PC-9 (cell line): ENCODE results near the gene ZNF804A. TPM values are rescaled to one million over a fixed set of nuclear protein-coding genes. Genes with fewer than 3 reads are reported as not detected.

Experiments
- BruUV-seq: library from RNA; stranded (reverse); fragments of 400-500 nt; replicated peaks from 2 replicates; lab custom pipeline; 2021; lab: Mats Ljungman, UMichigan
- CTCF ChIA-PET: fragments of 300-600 bp; sonication (Branson Sonifier 250); formaldehyde crosslinking; loops from one replicate; lab custom pipeline; 2022; ENCODE audit warnings: antibody characterized with exemption; lab: Charles Lee
- POLR2A ChIA-PET: fragments of 300-600 bp; sonication (Branson Sonifier 250); formaldehyde crosslinking; loops from one replicate; lab custom pipeline; 2022; ENCODE audit warnings: antibody characterized with exemption; ENCODE audit not compliant: unreplicated experiment; lab: Charles Lee
- DNase-seq, 2 experiments: peaks; one replicate each; pipeline versions ENCODE4 v3.0.0 to v3.0.0-alpha.2; 2015 to 2022; ENCODE audit warnings: mixed read lengths in 1 of 2
- H2AFZ ChIP-seq: fragments of 200-600 bp; sonication (generic); 2 replicates; pipeline ENCODE4 v1.8.1; 2017; ENCODE audit warnings: antibody characterized with exemption
- H3F3A ChIP-seq: fragments of 200-600 bp; sonication (generic); 2 replicates; pipeline ENCODE4 v1.8.1; 2017; ENCODE audit warnings: antibody characterized with exemption, mild to moderate bottlenecking, low read depth; ENCODE audit not compliant: insufficient read depth
- H3K27ac ChIP-seq: fragments of 200-600 bp; sonication (generic); 2 replicates; pipeline ENCODE4 v1.6.1; 2016; ENCODE audit warnings: mixed run types
- H3K27me3 ChIP-seq: fragments of 200-600 bp; sonication (generic); 2 replicates; pipeline ENCODE4 v1.6.1; 2016; ENCODE audit warnings: low read depth, mixed run types; ENCODE audit not compliant: insufficient read depth
- H3K36me3 ChIP-seq: fragments of 200-600 bp; sonication (generic); 2 replicates; pipeline ENCODE4 v1.6.1; 2016; ENCODE audit warnings: low read depth, mixed run types
- H3K4me1 ChIP-seq: fragments of 200-600 bp; sonication (generic); replicated peaks from 2 replicates; pipeline ENCODE4 v1.6.1; 2016; ENCODE audit warnings: mixed run types; ENCODE audit not compliant: insufficient read depth
- H3K4me2 ChIP-seq: fragments of 200-600 bp; sonication (generic); 2 replicates; pipeline ENCODE4 v1.6.1; 2017; ENCODE audit warnings: mixed run types
- H3K4me3 ChIP-seq: fragments of 200-600 bp; sonication (generic); 2 replicates; pipeline ENCODE4 v1.6.1; 2016; ENCODE audit warnings: mixed run types
- H3K79me2 ChIP-seq: fragments of 200-600 bp; sonication (generic); 2 replicates; pipeline ENCODE4 v1.6.1; 2017; ENCODE audit warnings: low read depth, mixed run types
- H3K9me2 ChIP-seq: fragments of 200-600 bp; sonication (generic); 2 replicates; pipeline ENCODE4 v1.8.1; 2017; ENCODE audit warnings: mild to moderate bottlenecking; ENCODE audit not compliant: insufficient read depth
- H3K9me3 ChIP-seq: fragments of 200-600 bp; sonication (generic); 2 replicates; pipeline ENCODE4 v1.8.1; 2016; ENCODE audit warnings: low read depth; ENCODE audit not compliant: insufficient read depth
- H4K20me1 ChIP-seq: fragments of 200-600 bp; sonication (generic); 2 replicates; pipeline ENCODE4 v1.8.1; 2017; ENCODE audit not compliant: insufficient read depth
- EZH2 ChIP-seq: fragments of 200-600 bp; sonication (generic); IDR thresholded peaks from 2 replicates; pipeline ENCODE4 v1.8.0; 2017; ENCODE audit warnings: antibody characterized with exemption, low read depth
- intact Hi-C: fragments of 100-400 bp; cut with micrococcal nuclease; formaldehyde crosslinking; loops from one replicate; pipeline ENCODE4 v1.10.0; 2022; ENCODE audit not compliant: unreplicated experiment
- total RNA-seq: library from RNA; stranded (reverse); gene quantifications from 2 replicates; pipeline ENCODE4 v1.2.3, GENCODE V29; 2021
- TF ChIP-seq, protein P1 (sequence below): fragments of 200-600 bp; sonication (generic); conservative IDR thresholded peaks from 2 replicates; pipeline ENCODE4 v1.6.1; 2017; ENCODE audit warnings: mixed run types, antibody characterized with exemption, mild to moderate bottlenecking, moderate library complexity

The ZNF804A gene
- total RNA-seq, 1 experiment from 2014 or later = not detected

DNA sequence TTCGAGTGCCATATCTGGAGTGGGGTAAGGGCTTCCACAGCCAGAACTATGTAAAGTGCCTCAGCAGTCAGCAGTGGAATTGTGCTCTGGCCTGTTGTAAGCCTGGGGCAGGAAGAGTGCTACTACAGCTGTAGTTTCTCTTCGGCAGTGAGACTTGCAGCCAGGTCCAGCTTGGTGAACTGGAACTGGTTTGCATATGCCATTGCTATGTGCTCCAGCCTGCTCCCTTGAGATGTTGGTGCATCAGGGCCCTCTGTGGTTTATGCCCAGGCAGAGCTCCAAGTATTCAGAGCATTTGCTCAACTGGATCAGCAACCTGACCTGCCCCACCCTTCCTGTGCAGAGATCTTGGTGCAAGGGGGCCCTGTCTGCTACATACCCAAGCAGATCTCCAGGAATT is 47.8 kb downstream of the ZNF804A start:
- Histone ChIP-seq H3K27me3 (no peaks in the 10 kb centered on the region), H3K9me3 (no peaks in the 10 kb centered on the region), H3K79me2 (no peaks in the 10 kb centered on the region), H4K20me1 (no peaks in the 10 kb centered on the region), H3K36me3 (no peaks in the 10 kb centered on the region), H3F3A (no peaks in the 10 kb centered on the region), H3K4me1 (no peaks in the 10 kb centered on the region), H3K27ac (no peak overlapping the region), H3K4me3 (no peak overlapping the region), H3K4me2 (peak overlapping the region; percentile 34), H3K9me2 (no peaks in the 10 kb centered on the region), H2AFZ (no peak overlapping the region)
- intact Hi-C loops = no loop called here
- CTCF ChIA-PET = no interaction called here
- BruUV-seq = no TSS peak
- DNase-seq = peak in 1 of 2 experiments; percentile 70
- POLR2A ChIA-PET = no interaction called here
- TF ChIP-seq, protein P1, sequence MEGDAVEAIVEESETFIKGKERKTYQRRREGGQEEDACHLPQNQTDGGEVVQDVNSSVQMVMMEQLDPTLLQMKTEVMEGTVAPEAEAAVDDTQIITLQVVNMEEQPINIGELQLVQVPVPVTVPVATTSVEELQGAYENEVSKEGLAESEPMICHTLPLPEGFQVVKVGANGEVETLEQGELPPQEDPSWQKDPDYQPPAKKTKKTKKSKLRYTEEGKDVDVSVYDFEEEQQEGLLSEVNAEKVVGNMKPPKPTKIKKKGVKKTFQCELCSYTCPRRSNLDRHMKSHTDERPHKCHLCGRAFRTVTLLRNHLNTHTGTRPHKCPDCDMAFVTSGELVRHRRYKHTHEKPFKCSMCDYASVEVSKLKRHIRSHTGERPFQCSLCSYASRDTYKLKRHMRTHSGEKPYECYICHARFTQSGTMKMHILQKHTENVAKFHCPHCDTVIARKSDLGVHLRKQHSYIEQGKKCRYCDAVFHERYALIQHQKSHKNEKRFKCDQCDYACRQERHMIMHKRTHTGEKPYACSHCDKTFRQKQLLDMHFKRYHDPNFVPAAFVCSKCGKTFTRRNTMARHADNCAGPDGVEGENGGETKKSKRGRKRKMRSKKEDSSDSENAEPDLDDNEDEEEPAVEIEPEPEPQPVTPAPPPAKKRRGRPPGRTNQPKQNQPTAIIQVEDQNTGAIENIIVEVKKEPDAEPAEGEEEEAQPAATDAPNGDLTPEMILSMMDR = no peak
- no peak for TF ChIP-seq EZH2

DNA sequence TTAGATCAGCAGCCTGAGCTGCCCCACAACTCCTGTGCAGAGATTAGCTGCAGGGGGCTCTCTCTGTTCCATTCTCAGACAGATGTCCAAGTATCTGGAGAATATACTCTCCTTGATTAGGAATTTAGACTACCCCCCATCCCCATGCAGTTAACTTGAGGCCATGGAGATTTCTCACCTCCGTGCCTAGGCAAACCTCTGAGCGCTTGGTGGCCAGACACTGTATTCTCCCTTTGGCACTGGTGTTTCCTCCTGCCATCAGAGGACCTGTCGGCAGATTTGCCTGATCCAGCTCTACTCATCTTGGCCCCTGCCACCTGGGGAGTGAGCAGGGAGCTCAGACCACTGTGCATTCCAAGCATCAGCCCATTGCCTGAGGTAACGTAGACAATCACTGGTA is 48.3 kb downstream of the ZNF804A start:
- Histone ChIP-seq H3K27ac (no peak overlapping the region), H3K9me2 (no peaks in the 10 kb centered on the region), H3K4me2 (no peak overlapping the region), H3K36me3 (no peaks in the 10 kb centered on the region), H3F3A (no peaks in the 10 kb centered on the region), H3K9me3 (no peaks in the 10 kb centered on the region), H4K20me1 (no peaks in the 10 kb centered on the region), H3K4me1 (no peaks in the 10 kb centered on the region), H2AFZ (no peak overlapping the region), H3K27me3 (no peaks in the 10 kb centered on the region), H3K79me2 (no peaks in the 10 kb centered on the region), H3K4me3 (no peak overlapping the region)
- BruUV-seq = no TSS peak
- no peak for TF ChIP-seq EZH2
- TF ChIP-seq, protein P1 = no peak
- ChIA-PET CTCF (no interaction called here), POLR2A (no interaction called here)
- no peak for DNase-seq
- intact Hi-C loops = no loop called here

DNA sequence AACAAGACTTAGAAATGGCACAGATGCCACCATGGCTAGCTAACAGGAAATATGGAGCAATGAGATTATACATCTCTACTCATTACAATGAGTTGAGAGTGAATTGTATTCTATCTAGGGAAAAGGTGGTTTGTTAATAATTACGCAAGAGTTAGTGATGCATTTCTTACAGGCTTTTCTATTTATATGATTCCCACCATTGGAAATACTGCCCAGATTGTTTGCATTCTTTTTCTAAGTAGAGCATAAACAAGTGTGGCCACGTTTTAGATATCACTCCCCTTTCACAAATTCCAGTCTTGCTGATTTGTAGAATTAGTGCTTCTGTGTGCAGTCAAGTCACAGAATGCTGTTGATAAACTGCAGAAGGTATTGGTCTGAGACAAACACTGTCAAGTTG is 56.6 kb downstream of the ZNF804A start:
- ChIA-PET POLR2A (no interaction called here), CTCF (no interaction called here)
- H3K79me2 ChIP-seq = no peaks in the 10 kb centered on the region
- H3K4me3 ChIP-seq = no peak overlapping the region
- H3K27ac ChIP-seq = no peak overlapping the region
- H4K20me1 ChIP-seq = no peaks in the 10 kb centered on the region
- H3F3A ChIP-seq = no peaks in the 10 kb centered on the region
- H2AFZ ChIP-seq = no peak overlapping the region
- intact Hi-C loops = no loop called here
- no peaks in the 10 kb centered on the region for H3K9me3 ChIP-seq
- no peaks in the 10 kb centered on the region for H3K27me3 ChIP-seq
- no peaks in the 10 kb centered on the region for H3K4me1 ChIP-seq
- H3K4me2 ChIP-seq = no peak overlapping the region
- no peak for DNase-seq
- TF ChIP-seq, protein P1 = no peak
- H3K9me2 ChIP-seq = no peaks in the 10 kb centered on the region
- H3K36me3 ChIP-seq = no peaks in the 10 kb centered on the region
- no TSS peak for BruUV-seq
